ENCODE data around the gene AGAP6.
"Not testable (repeated sequence)": the region's sequence is repeated elsewhere in the genome, so short reads cannot be mapped to it uniquely, and the experiment has no call there.

Gene AGAP6

DNA sequence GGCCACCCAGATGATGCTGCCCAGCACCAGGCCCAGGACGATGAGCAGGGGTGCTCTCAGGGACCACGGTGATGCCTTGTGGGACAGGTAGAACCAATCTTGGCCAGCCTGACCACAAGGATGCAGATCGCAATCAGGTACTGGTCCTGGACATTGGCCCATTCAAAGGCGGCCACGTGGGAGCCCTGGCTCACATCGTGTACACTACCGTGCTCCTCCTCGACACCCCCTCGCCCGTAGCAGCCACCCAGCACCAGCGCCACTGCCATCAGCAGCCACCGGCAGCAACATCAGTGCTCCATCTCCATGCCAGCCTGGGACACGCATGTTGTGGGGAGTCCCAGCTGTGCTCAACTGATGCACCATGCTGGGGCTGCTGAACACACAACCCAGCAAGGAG lies 39.0 kb downstream of the AGAP6 start:
- DNase-seq = no peak

DNA sequence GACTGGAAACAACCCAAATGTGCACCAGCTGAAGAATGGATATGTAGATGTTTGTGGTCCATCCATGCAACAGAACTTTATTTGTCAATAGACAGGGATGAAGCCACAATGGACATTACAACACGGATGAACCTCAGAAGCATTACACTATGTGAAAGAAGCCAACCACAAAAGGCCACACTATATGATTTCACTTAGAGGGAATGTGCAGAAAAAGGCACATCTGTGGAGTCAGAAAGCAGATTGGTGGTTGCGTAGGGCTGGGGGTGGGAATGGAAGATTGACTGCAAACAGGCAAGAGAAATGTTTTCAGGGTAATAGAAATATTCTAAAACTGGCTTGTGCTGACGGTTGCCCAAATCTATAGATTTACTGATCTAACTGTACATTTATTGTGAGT lies 45.3 kb downstream of the AGAP6 start:
- no peak for DNase-seq

DNA sequence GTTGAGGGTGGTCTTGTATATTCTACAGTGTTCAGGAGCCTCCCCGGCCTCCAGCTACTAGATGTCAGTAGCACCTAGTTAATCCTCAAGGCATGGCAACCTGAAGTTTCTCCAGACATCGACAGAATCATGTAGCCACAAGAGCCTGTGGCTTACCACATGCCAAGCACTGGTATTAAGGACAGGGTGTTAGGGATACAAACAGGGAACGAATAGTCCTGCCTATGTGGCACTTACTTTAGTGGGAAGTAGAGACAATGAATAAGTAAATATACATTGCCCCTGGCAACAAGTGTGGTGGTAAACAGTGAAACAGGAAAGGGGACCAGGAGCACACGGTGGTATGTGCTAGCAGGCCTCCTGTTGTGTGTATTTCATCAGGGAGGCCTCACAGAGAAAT lies 47.1 kb downstream of the AGAP6 start:
- not testable (repeated sequence) for DNase-seq

DNA sequence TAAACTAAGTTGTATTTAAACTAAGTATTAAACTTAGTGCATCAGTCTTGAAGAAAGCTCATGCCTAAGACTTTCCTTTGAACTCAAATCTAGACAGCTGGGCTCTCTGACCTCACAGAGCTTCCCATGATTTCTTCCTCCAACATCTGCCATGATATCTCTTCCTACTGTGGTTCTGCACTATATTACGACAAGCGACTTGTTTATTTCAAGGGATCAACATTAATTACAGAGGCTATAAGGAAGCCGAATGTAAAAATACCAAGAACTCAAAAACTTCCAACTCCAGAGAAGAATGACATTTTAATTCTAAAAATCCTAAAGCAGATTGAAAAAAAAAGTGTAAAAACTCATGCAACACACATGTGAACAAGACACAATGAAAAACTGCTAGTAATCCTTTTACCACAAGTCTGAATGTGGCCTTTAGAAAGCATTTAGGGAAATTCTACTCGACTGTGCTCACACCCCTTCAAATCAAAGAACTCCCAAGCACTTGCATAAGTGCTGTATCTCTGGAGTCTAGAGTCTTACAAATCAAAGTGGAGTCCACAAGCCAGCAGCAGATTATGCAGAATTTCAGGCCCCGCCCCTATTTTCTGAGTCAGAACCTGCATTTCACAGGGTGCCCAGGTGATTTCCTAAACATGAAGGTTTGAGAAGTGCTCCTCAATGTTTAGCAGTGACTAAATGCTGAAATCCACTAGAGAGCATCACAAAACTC lies 56.9 kb downstream of the AGAP6 start:
- DNase-seq = no peak

DNA sequence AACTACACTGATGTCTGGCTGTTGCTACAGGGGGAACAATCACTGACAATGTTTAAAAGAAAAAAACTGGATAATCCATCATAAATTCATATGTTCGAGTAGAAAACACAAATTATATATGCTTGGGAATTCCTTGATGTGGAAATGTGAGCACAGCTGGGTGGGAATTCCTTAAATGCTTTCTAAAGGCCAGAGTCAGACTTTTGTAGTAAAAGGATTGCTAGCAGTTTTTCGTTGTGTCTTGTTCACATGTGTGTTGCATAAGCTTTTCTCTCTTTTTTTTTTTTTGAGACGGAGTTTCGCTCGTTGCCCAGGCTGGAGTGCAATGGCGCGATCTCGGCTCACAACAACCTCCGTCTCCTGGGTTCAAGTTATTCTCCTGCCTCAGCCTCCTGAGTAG lies 58.3 kb downstream of the AGAP6 start:
- not testable (repeated sequence) for DNase-seq

DNA sequence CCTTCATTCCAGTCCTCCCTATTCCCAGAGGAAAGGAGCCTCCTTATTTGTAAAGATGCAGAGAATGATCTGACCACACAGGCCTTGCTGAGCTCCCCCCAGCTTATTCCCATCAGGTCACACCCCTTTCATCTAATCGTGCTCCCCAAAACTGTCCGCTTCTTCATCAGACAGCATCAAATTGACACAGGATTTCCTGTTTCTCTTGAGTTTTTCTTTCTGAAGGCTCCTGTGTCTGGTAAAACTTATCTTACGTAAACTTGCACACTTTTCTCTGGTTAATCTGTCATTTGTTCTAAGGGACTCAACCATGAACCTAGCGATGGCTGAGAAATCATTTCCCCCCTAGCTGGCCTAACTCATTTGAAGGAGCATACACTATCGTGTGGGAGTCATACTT lies 59.4 kb downstream of the AGAP6 start:
- not testable (repeated sequence) for DNase-seq

DNA sequence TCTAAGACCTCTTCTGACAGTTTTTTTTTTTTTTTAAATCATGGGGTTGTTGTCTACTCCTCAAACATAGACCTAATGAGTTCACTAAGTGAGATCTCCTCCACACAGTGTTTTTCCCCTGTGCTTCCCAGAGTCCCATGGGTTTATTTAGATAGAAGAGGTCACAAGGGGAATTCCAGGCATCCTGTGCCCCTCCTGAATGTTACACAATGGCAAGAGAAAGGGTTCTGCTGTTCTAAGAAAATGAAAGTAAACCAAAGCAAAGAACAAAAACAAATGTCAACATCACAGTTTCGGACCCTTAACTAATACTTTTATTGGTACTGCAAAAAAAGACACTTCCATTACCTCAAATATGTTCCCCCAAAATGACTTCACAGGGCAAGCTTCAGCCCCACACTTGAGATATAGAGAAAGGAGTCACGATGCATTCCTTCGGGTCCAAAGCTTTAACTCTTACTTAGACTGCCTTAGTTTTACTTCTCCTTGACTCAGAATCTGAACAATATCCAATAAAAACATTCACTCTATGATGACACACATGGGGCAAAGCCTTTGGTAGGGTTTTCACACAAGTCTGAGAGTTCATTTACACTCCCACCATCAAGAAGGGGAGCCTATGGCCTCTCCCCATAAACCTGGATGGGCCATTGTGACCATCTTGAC lies 63.9 kb downstream of the AGAP6 start:
- not testable (repeated sequence) for DNase-seq

DNA sequence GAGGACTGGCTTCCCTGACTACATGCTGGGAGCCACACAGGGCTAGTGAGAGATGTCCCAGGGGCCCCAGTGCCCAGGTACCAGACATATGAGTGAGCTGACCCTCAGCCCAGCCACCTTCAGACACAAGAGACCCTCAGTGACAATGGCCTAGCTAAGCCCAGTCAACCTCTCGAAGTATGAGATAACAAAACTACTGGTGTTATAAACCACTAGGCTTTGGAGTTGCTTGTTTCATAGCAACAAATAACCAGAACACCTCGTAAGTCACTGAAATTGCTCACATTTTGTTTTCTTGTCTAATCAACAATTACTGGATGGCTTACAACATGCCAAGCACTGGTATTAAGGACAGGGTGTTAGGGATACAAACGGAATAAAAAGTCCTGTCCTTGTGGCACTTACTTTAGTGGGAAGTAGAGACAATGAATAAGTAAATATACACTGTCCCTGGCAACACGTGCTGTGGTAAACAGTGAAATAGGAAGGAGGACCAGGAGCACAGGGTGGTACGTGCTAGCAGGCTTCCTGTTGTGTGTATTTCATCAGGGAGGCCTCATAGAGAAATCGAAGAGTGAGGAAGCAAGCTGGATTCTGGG lies 64.7 kb downstream of the AGAP6 start:
- not testable (repeated sequence) for DNase-seq

DNA sequence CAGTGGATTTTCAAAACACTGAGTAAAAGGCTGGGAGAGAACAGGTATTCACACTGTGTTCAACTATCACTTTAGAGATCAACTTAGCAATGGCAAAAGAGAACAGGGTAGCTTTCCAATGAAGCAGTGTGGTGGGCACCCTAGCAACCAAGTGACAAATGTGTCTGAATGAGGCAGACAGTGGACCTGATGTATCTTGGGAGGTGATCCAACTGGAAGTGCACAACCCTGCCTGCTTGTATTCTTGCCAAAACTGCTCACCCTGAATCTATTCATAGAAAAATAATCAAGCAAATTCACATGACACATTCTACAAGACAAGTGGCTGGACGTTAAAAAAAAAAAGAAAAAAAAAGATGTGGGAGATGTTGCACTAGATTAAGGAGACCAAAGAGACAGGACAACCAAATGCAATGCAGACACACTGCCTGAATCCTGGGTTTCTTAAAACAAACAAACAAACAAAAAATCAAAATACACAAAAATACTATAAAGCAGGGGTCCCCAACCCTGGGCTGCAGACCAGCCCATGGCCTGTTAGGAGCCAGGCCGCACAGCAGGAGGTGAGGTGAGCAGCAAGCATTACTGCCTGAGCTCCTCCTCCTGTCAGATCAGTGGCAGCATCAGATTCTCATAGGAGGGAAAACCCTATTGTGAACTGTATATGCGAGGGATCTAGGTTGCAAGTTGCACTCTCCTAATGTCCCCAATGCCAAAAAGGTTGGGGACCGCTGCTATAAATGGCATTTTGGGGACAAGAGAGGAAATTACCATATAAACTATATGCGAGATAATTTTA lies 67.5 kb downstream of the AGAP6 start:
- DNase-seq = not testable (repeated sequence)

DNA sequence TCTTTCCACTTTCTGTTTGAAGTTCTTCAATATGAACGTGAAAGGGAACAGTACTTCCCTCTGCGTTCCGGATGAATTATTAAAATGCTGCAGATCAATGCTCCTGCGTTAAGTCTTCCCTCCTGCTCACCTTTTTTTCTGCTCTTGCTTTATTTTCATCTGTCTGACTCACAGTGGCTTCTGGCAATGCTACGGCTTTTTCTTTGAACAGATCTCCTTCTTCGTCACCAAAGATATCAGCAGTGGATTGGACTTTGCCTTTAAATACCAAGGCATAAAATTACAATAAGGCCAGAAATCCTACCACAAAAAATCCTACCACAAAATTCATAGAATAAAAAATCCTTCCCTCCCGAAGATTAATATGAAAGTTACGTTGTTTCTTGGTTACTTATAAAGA lies 68.4 kb downstream of the AGAP6 start:
- not testable (repeated sequence) for DNase-seq

DNA sequence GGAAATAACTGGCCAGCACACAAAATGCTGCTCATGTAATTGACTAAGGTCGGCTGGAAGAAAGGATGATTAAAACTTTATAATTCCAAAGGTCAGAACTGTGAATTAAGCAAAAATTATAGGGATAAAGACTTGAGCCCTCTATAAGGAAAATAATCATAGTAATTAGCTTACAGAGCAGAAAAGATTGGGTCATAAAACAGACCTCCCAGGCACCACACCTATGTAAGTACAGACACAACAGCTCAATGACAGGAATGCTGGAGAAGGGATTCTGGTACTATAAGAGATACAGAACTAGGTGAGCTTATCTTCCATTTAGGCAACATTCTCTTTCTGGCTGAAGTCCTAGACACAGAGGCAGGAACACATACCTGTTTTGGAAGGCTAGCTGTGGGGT lies 70.5 kb downstream of the AGAP6 start:
- not testable (repeated sequence) for DNase-seq

DNA sequence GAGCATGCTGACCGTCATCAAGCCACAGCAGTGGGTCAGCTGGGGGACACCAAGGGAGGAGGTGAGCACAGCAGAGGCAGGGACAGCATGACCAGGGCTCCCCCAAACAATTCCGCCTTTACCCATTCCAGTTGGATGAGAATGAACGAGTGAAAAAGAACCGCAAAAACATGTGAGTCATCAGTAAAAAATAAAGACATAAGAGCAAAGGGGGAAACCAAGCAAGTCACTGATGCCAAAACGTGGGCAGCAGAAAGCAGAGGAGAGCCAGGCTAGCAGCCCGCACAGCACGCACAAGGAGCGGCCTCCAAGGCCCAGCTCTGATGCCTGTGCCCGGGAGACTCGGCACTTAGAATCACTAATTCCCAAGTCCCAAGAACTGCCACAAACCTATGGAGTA lies 71.7 kb downstream of the AGAP6 start:
- DNase-seq = not testable (repeated sequence)

All from GF-D8 (cell line).